BE2C (cell line): Measurements from ENCODE around the gene ZNF343.
"Not testable (repeated sequence)": the region's sequence is repeated elsewhere in the genome, so short reads cannot be mapped to it uniquely, and the experiment has no call there.

Experiments used
- DNase-seq: peaks from one replicate; pipeline ENCODE4 v3.0.0-alpha.2; 2020
- H3K27me3 ChIP-seq: fragments of 250-450 bp; sonication (Bioruptor Pico); 2 replicates; pipeline ENCODE4 v1.5.1; 2020; ENCODE audit warnings: mild to moderate bottlenecking
- H3K36me3 ChIP-seq: fragments of 250-450 bp; sonication (Bioruptor Pico); 2 replicates; pipeline ENCODE4 v1.5.1; 2020; ENCODE audit warnings: mild to moderate bottlenecking
- H3K4me1 ChIP-seq: fragments of 250-450 bp; sonication (Bioruptor Pico); 2 replicates; pipeline ENCODE4 v1.5.1; 2020
- H3K4me3 ChIP-seq: 2 replicates; pipeline ENCODE4 v1.5.1; 2011; ENCODE audit warnings: low read depth, low read length
- H3K9me3 ChIP-seq: fragments of 250-450 bp; sonication (Bioruptor Pico); 2 replicates; pipeline ENCODE4 v1.5.1; 2020
- TF ChIP-seq, protein P1 (sequence below): IDR thresholded peaks from 2 replicates; pipeline ENCODE4 v1.5.1; 2012; ENCODE audit warnings: mild to moderate bottlenecking, low read depth, low read length

The ZNF343 gene

DNA sequence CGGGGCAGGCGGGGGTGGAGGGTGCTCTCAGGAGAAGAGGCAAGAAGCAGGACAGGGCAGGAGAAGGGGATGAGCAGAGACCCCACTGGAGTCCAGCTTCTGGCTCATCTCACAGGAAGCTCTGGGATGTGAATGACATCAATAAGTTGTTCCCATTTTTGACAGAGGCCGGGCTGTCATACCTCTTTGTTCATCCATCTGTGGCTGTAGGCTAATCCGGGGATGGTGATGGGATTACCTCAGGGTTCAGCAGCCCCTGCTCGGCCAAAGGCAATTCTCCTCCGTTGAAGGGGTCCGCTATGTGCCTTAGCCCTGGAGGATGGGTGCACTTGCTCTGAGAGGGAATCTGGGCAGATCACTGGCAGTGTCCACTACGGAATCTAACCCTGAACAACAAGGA is 24.4 kb upstream of the ZNF343 start:
- Histone ChIP-seq H3K27me3 (no peaks in the 10 kb centered on the region), H3K4me1 (peaks cover 3% of the 10 kb centered on the region; the same call in 1 of the 2 replicates), H3K36me3 (no peaks in the 10 kb centered on the region), H3K9me3 (no peaks in the 10 kb centered on the region), H3K4me3 (no peak overlapping the region)
- no peak for DNase-seq
- TF ChIP-seq, protein P1, sequence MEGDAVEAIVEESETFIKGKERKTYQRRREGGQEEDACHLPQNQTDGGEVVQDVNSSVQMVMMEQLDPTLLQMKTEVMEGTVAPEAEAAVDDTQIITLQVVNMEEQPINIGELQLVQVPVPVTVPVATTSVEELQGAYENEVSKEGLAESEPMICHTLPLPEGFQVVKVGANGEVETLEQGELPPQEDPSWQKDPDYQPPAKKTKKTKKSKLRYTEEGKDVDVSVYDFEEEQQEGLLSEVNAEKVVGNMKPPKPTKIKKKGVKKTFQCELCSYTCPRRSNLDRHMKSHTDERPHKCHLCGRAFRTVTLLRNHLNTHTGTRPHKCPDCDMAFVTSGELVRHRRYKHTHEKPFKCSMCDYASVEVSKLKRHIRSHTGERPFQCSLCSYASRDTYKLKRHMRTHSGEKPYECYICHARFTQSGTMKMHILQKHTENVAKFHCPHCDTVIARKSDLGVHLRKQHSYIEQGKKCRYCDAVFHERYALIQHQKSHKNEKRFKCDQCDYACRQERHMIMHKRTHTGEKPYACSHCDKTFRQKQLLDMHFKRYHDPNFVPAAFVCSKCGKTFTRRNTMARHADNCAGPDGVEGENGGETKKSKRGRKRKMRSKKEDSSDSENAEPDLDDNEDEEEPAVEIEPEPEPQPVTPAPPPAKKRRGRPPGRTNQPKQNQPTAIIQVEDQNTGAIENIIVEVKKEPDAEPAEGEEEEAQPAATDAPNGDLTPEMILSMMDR, result no peak

DNA sequence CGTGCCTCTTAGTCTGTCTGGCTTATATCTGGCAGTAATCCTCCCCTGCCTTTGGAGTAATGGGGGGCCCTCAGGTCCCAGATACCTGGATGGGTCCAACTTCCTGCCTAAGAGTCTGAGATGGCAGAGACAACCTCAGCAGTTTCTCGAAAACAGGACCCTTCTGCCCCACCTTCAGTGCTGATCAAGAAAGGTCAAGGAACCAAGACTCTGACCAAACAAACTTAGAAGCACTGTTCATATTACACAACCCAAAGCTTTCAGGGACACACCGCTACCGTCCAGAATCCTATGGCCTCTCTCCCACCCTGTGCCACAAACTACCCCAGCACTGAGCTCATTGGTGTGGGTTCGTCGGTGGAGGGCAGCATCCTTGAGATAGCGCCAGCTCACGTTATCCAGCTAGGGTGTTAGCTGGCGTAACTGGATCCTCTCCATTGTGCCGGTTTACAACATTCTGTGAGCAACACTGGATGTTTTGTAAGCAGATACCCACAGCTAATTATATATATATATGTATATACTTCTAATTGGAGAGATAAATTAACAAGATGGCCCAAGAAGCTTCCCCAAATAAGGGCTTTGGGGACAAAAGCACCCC is 20.1 kb upstream of the ZNF343 start:
- no peaks in the 10 kb centered on the region for H3K27me3 ChIP-seq
- DNase-seq, result no peak
- H3K4me3 ChIP-seq, result no peak overlapping the region
- no peaks in the 10 kb centered on the region for H3K9me3 ChIP-seq
- no peaks in the 10 kb centered on the region for H3K36me3 ChIP-seq
- H3K4me1 ChIP-seq, result no peaks in the 10 kb centered on the region
- TF ChIP-seq, protein P1, result no peak

DNA sequence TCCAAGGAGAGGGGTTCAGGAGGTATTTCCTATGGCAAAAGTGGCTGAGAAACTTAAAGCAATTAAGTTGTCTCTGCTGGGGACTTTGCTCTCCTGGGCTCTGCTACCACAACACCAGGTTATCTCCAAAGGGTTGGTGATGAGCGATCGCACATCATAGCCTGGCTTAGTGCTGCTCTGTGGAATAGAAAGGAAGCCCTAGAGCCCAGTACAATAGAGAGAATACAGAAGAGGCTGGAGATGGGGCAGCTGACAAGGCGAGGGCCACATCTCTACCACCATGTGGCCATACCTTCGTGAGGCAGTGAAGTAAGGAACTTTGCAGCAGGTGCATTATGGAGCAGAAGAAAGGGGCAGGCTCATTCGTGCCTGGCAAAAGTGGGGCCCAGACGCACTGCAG is 19.0 kb upstream of the ZNF343 start:
- no peaks in the 10 kb centered on the region for H3K27me3 ChIP-seq

DNA sequence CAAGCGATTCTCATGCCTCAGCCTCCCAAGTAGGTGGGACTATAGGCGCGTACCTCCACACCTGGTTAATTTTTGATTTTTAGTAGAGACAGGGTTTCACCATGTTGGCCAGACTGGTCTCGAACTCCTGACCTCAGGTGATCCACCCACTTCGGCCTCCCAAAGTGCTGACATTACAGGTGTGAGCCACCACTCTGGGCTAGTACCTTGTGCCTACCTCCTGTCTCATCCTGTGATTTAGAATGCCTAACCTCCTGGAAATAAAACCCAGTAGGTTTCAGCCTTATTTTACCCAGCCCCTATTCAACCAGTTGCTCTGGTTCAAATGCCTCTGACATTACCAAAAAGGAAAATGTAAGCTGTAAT is 17.5 kb upstream of the ZNF343 start:
- not testable (repeated sequence) for H3K4me1 ChIP-seq, H3K36me3 ChIP-seq, H3K9me3 ChIP-seq, H3K27me3 ChIP-seq, H3K4me3 ChIP-seq, DNase-seq

More for the DNA sequence above, 19.0 kb upstream of the ZNF343 start:
- DNase-seq, result no peak
- no peaks in the 10 kb centered on the region for H3K4me1 ChIP-seq
- no peak overlapping the region for H3K4me3 ChIP-seq
- no peaks in the 10 kb centered on the region for H3K9me3 ChIP-seq
- TF ChIP-seq, protein P1, result no peak
- H3K36me3 ChIP-seq, result no peaks in the 10 kb centered on the region

DNA sequence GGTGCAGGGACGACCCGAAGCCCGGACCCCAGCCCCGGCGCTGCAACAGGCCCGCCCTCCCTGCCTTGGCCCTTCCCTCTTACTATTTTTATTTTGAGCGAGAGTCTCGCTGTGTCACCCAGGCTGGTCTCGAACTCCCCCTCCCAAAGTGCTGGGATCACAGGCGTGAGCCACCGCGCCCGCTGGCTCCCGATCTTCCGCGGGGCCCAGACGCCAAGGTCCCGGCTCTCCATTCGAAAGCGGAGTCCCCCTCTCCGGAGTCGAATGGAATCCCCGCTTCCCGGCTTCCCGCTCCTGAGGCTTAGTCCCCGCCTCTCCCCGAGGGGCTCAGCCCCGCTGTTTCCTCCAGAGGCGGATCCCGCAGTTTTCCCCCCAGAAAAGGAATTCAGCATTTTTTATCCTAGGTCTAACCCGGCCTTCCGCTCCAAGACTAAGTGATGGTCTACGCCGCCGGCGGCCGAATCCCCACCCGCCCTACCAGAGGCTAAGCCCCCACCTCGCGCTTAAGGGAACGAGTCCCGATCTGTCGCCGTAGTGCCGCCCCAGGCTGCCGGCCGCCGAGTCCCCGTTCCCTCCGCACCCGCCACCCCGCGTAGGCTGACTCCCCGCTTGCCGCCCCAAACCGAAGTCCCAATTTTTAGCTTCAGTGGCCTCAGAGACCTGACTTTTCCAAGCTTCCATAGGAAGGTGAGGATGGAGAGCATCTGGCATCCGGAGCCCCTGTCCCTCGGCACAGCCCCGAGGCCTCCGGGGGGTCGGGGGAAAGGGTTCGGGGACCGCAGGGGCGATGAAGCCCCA is 16.2 kb upstream of the ZNF343 start:
- H3K27me3 ChIP-seq, result no peaks in the 10 kb centered on the region
- peak; percentile 40 for DNase-seq
- H3K9me3 ChIP-seq, result no peaks in the 10 kb centered on the region
- H3K4me1 ChIP-seq, result no peaks in the 10 kb centered on the region
- TF ChIP-seq, protein P1, result no peak
- H3K36me3 ChIP-seq, result no peaks in the 10 kb centered on the region
- peak overlapping the region; percentile 73 for H3K4me3 ChIP-seq

DNA sequence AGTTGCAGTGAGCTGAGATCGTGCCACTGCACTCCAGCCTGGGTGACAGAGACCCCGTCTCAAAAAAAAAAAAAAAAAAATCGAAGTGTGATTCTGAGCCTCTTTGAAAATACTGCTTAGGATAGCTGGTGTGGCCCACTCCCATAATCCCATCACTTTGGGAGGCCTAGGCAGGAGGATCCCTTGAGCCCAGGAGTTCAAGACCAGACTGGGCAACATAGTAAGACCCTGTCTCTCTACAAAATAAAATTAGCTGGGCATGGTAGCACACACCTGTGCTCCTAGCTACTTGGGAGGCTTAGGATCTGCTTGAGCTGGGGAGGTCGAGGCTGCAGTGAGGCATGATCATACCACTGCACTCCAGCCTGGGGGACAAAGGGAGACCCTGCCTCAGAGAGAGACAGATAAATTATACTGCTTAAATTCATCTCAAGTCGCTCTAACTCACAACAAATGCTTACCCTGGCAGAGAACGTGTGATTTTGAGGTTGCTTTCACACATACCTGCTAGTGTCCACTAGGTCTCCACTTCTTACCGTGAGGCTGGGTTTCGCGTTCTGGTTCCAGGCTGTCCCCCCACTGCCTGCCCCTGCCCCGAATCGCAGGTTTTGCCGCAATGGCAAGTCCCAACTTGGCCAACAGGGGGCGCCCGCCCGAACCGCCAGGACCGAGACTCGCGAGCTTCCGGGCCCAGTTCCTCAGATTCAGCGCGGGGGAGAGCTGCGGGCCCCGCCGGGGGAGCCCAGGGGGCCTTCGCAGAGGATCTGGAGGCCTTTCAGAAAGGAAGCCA is 15.4 kb upstream of the ZNF343 start:
- H3K4me3 ChIP-seq, result peak overlapping the region; percentile 73
- H3K9me3 ChIP-seq, result no peaks in the 10 kb centered on the region
- no peaks in the 10 kb centered on the region for H3K4me1 ChIP-seq
- peak; percentile 80 for DNase-seq
- no peaks in the 10 kb centered on the region for H3K27me3 ChIP-seq
- no peaks in the 10 kb centered on the region for H3K36me3 ChIP-seq
- TF ChIP-seq, protein P1, result peak; percentile 70

DNA sequence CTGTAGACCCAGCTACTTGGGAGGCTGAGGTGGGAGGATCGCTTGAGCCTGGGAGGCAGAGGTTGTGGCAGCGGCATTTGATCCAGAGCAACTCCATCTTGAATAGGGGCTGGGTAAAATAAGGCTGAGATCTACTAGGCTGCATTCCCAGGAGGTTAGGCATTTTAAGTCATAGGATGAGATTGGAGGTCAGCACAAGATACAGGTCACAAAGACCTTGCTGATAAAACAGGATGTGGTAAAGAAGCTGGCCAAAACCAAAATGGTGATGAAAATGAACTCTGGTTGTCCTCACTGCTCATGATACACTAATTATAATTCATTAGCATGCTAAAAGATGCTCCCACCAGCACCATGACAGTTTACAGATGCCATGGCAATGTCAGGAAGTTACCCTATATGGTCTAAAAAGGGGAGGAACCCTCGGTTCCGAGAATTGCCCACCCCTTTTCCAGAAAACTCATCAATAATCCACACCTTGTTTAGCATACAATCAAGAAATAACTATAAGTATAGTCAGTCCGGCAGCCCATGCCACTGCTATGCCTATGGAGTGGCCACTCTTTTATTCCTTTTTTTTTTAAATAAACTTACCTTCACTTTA is 14.2 kb upstream of the ZNF343 start:
- not testable (repeated sequence) for H3K4me3 ChIP-seq, H3K27me3 ChIP-seq, H3K36me3 ChIP-seq, DNase-seq, H3K9me3 ChIP-seq, H3K4me1 ChIP-seq
